ENCODE data around the gene NAA40. TPM values are rescaled to one million over a fixed set of nuclear protein-coding genes. Genes with fewer than 3 reads are reported as not detected.

Gene NAA40
- total and polyA plus RNA-seq, 2 experiments from 2014 or later, result 10.1 to 24.6 TPM

DNA sequence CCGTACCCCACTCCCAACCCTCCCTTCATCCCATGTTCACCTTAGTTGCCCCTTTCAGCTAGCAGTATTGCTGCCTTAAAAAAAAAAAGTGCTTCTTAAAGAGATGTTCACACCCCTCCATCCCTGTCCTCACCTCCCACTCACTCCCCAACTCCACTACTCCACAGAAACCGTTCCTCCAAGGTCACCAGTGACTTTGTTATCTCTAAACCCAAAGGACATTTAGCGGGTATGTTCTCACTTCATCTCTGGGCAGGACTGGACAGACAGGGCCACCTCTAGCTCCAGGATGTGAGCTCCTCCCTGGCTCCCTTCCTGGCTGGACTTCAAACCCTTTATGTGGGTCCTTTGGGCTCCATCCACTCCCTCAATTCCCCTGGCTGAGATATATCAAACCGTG lies 15.5 kb upstream of the NAA40 start (continued):
- TF ChIP-seq, protein P1, sequence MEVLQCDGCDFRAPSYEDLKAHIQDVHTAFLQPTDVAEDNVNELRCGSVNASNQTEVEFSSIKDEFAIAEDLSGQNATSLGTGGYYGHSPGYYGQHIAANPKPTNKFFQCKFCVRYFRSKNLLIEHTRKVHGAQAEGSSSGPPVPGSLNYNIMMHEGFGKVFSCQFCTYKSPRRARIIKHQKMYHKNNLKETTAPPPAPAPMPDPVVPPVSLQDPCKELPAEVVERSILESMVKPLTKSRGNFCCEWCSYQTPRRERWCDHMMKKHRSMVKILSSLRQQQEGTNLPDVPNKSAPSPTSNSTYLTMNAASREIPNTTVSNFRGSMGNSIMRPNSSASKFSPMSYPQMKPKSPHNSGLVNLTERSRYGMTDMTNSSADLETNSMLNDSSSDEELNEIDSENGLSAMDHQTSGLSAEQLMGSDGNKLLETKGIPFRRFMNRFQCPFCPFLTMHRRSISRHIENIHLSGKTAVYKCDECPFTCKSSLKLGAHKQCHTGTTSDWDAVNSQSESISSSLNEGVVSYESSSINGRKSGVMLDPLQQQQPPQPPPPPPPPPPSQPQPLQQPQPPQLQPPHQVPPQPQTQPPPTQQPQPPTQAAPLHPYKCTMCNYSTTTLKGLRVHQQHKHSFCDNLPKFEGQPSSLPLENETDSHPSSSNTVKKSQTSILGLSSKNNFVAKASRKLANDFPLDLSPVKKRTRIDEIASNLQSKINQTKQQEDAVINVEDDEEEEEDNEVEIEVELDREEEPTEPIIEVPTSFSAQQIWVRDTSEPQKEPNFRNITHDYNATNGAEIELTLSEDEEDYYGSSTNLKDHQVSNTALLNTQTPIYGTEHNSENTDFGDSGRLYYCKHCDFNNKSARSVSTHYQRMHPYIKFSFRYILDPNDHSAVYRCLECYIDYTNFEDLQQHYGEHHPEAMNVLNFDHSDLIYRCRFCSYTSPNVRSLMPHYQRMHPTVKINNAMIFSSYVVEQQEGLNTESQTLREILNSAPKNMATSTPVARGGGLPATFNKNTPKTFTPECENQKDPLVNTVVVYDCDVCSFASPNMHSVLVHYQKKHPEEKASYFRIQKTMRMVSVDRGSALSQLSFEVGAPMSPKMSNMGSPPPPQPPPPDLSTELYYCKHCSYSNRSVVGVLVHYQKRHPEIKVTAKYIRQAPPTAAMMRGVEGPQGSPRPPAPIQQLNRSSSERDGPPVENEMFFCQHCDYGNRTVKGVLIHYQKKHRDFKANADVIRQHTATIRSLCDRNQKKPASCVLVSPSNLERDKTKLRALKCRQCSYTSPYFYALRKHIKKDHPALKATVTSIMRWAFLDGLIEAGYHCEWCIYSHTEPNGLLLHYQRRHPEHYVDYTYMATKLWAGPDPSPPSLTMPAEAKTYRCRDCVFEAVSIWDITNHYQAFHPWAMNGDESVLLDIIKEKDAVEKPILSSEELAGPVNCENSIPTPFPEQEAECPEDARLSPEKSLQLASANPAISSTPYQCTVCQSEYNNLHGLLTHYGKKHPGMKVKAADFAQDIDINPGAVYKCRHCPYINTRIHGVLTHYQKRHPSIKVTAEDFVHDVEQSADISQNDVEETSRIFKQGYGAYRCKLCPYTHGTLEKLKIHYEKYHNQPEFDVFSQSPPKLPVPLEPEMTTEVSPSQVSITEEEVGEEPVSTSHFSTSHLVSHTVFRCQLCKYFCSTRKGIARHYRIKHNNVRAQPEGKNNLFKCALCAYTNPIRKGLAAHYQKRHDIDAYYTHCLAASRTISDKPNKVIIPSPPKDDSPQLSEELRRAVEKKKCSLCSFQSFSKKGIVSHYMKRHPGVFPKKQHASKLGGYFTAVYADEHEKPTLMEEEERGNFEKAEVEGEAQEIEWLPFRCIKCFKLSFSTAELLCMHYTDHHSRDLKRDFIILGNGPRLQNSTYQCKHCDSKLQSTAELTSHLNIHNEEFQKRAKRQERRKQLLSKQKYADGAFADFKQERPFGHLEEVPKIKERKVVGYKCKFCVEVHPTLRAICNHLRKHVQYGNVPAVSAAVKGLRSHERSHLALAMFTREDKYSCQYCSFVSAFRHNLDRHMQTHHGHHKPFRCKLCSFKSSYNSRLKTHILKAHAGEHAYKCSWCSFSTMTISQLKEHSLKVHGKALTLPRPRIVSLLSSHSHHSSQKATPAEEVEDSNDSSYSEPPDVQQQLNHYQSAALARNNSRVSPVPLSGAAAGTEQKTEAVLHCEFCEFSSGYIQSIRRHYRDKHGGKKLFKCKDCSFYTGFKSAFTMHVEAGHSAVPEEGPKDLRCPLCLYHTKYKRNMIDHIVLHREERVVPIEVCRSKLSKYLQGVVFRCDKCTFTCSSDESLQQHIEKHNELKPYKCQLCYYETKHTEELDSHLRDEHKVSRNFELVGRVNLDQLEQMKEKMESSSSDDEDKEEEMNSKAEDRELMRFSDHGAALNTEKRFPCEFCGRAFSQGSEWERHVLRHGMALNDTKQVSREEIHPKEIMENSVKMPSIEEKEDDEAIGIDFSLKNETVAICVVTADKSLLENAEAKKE (CRISPR knock-in tag; IDR thresholded peaks at IDR 0.05), result no peak
- TF ChIP-seq CREB1 (CRISPR knock-in tag; IDR thresholded peaks at IDR 0.05; ENCODE audit: low read depth) (no peak), ZNF114 (CRISPR knock-in tag; IDR thresholded peaks at IDR 0.05) (no peak)

DNA sequence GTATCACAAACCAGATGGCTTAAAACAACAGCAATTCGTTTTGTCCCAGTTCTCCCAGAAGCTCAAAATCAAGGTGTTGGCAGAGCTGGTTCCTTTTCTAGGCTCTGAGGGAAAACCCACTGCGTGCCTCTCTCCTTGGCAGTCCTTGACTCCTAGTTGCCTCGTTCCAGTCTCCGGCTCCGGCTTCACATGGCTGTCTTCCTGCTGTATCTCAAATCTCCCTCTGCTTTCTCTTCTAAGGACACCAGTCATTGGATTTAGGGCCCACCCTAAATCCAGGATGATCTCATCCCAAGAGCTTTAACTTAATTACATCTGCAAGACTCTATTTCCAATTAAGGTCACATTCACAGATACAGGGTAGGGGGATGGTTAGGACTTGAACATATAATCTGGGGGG lies 9.2 kb upstream of the NAA40 start:
- peaks cover 16% of the 10 kb centered on the region for H3K27me3 Mint-ChIP-seq (ENCODE audit: insufficient read depth, low read depth, poor library complexity)
- no peak overlapping the region for H3K4me2 ChIP-seq
- 0 out of 2 replicates have a peak, but pooled peaks cover 3% of the 10 kb centered on the region for H3F3A ChIP-seq (replicated peaks; ENCODE audit: low read depth)
- H3K9me3 Mint-ChIP-seq, result no peaks in the 10 kb centered on the region
- no peak overlapping the region for H3K27ac ChIP-seq (ENCODE audit: low read depth)
- TF ChIP-seq POLR2AphosphoS5 (IDR thresholded peaks at IDR 0.05; ENCODE audit: low read depth), result no peak
- TF ChIP-seq, protein P2, sequence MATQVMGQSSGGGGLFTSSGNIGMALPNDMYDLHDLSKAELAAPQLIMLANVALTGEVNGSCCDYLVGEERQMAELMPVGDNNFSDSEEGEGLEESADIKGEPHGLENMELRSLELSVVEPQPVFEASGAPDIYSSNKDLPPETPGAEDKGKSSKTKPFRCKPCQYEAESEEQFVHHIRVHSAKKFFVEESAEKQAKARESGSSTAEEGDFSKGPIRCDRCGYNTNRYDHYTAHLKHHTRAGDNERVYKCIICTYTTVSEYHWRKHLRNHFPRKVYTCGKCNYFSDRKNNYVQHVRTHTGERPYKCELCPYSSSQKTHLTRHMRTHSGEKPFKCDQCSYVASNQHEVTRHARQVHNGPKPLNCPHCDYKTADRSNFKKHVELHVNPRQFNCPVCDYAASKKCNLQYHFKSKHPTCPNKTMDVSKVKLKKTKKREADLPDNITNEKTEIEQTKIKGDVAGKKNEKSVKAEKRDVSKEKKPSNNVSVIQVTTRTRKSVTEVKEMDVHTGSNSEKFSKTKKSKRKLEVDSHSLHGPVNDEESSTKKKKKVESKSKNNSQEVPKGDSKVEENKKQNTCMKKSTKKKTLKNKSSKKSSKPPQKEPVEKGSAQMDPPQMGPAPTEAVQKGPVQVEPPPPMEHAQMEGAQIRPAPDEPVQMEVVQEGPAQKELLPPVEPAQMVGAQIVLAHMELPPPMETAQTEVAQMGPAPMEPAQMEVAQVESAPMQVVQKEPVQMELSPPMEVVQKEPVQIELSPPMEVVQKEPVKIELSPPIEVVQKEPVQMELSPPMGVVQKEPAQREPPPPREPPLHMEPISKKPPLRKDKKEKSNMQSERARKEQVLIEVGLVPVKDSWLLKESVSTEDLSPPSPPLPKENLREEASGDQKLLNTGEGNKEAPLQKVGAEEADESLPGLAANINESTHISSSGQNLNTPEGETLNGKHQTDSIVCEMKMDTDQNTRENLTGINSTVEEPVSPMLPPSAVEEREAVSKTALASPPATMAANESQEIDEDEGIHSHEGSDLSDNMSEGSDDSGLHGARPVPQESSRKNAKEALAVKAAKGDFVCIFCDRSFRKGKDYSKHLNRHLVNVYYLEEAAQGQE (IDR thresholded peaks at IDR 0.05; ENCODE audit: unreplicated experiment), result no peak
- no peak for TF ChIP-seq EZH2phosphoT487 (IDR thresholded peaks at IDR 0.05; ENCODE audit: unreplicated experiment)
- TF ChIP-seq CREB1 (CRISPR knock-in tag; IDR thresholded peaks at IDR 0.05; ENCODE audit: low read depth), result no peak
- no peak for TF ChIP-seq STAT1 (IDR thresholded peaks at IDR 0.05; ENCODE audit: unreplicated experiment)
- H3K4me3 Mint-ChIP-seq, result no peak overlapping the region
- H3K9me2 ChIP-seq (ENCODE audit: insufficient read depth), result 0 out of 2 replicates have a peak, but pooled peaks cover 5% of the 10 kb centered on the region
- H3K27me3 ChIP-seq (ENCODE audit: insufficient read depth), result peaks cover 33% of the 10 kb centered on the region
- H2AFZ ChIP-seq, result no peak overlapping the region
- H3K36me3 ChIP-seq (ENCODE audit: insufficient read depth), result no peaks in the 10 kb centered on the region
- no peaks in the 10 kb centered on the region for H3K4me1 ChIP-seq (ENCODE audit: insufficient read depth)
- no peak for ATAC-seq
- H4K20me1 ChIP-seq (replicated peaks; ENCODE audit: insufficient read depth), result no peaks in the 10 kb centered on the region
- H3K4me3 ChIP-seq, result no peak overlapping the region
- H3K79me2 ChIP-seq (replicated peaks; ENCODE audit: insufficient read depth), result no peaks in the 10 kb centered on the region
- no peak for DNase-seq (ENCODE audit: low spot score)
- H3K4me1 Mint-ChIP-seq, result peaks cover 4% of the 10 kb centered on the region; the same call in 1 of the 3 replicates
- H3K36me3 Mint-ChIP-seq (ENCODE audit: low read depth), result no peaks in the 10 kb centered on the region
- H3K27ac Mint-ChIP-seq, result no peak overlapping the region

Data from GM23338 (cell line).